Measurements from ENCODE around the gene RDH14. TPM values are rescaled to one million over a fixed set of nuclear protein-coding genes. Genes with fewer than 3 reads are reported as not detected.

RDH14 gene
- total and polyA plus RNA-seq, 2 experiments from 2014 or later, result 38.1 to 40.6 TPM

DNA sequence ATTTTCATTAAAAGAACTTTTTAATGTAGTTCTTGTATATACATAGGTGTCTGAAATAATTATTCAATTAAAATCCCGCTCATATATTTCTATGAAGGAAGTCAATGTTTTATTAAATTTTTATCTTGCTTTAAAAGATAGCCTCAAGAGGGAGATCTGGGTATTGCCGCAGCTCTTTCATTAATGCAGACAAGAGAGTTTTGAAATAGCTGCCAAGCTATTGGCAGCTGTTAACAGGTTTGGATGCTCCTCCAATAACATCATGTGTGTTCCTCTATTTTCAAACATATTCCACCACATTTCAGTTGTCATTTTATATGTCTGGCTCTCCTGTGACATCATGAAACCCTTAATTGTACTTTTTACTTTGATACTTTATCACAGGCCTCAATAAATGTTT lies 41.8 kb upstream of the RDH14 start (continued):
- TF ChIP-seq, protein P1, sequence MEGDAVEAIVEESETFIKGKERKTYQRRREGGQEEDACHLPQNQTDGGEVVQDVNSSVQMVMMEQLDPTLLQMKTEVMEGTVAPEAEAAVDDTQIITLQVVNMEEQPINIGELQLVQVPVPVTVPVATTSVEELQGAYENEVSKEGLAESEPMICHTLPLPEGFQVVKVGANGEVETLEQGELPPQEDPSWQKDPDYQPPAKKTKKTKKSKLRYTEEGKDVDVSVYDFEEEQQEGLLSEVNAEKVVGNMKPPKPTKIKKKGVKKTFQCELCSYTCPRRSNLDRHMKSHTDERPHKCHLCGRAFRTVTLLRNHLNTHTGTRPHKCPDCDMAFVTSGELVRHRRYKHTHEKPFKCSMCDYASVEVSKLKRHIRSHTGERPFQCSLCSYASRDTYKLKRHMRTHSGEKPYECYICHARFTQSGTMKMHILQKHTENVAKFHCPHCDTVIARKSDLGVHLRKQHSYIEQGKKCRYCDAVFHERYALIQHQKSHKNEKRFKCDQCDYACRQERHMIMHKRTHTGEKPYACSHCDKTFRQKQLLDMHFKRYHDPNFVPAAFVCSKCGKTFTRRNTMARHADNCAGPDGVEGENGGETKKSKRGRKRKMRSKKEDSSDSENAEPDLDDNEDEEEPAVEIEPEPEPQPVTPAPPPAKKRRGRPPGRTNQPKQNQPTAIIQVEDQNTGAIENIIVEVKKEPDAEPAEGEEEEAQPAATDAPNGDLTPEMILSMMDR (conservative IDR thresholded peaks at IDR 0.05; ENCODE audit: low read depth in 2 of 2), result no peak; a peak in 1 of 4 replicates
- no peak for TF ChIP-seq EZH2phosphoT487 (IDR thresholded peaks at IDR 0.05; ENCODE audit: unreplicated experiment)
- TF ChIP-seq ZNF114 (CRISPR knock-in tag; IDR thresholded peaks at IDR 0.05), result no peak
- no peak for TF ChIP-seq STAT1 (IDR thresholded peaks at IDR 0.05; ENCODE audit: unreplicated experiment)
- no peak for TF ChIP-seq CREB1 (CRISPR knock-in tag; IDR thresholded peaks at IDR 0.05; ENCODE audit: low read depth)
- TF ChIP-seq ZNF331 (CRISPR knock-in tag; IDR thresholded peaks at IDR 0.05; ENCODE audit: low read depth), result no peak

DNA sequence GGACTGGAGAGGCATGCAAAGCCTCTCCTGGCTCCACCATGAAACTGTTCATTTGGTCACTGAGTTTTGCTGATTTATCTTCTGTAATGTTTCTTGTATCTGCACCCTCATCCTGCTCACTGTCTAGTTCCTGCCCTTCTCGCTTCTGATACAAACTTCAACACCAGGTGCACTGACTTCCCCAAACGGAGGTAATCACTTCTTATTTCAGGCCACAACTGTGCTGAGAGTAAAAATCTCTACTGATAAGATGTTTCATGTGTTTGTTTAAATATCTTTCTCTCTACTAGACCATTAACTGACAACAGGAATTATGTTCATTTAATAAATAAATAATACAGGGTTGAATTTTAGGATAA lies 39.8 kb upstream of the RDH14 start:
- Histone ChIP-seq H3K4me2 (no peak overlapping the region), H3K4me1 (ENCODE audit: insufficient read depth) (no peaks in the 10 kb centered on the region; the same call in 1 of the 2 replicates), H3K27ac (ENCODE audit: low read depth) (no peak overlapping the region), H2AFZ (no peak overlapping the region), H3K9me2 (ENCODE audit: insufficient read depth) (0 out of 2 replicates have a peak, but pooled peaks cover 8% of the 10 kb centered on the region), H4K20me1 (replicated peaks; ENCODE audit: insufficient read depth) (no peaks in the 10 kb centered on the region; the same call in 1 of the 2 replicates), H3F3A (replicated peaks; ENCODE audit: low read depth) (no peaks in the 10 kb centered on the region), H3K27me3 (ENCODE audit: insufficient read depth) (no peaks in the 10 kb centered on the region), H3K4me3 (no peak overlapping the region), H3K36me3 (ENCODE audit: insufficient read depth) (no peaks in the 10 kb centered on the region), H3K79me2 (replicated peaks; ENCODE audit: insufficient read depth) (no peaks in the 10 kb centered on the region)
- no peaks in the 10 kb centered on the region for H3K4me1 Mint-ChIP-seq
- no peaks in the 10 kb centered on the region for H3K27me3 Mint-ChIP-seq (ENCODE audit: insufficient read depth, low read depth, poor library complexity)
- DNase-seq (ENCODE audit: low spot score), result no peak
- no peak for ATAC-seq
- H3K9me3 Mint-ChIP-seq, result no peaks in the 10 kb centered on the region
- TF ChIP-seq POLR2AphosphoS5 (IDR thresholded peaks at IDR 0.05; ENCODE audit: low read depth) (no peak), ETS1 (IDR thresholded peaks at IDR 0.05) (no peak)
- H3K4me3 Mint-ChIP-seq, result no peak overlapping the region
- H3K36me3 Mint-ChIP-seq (ENCODE audit: low read depth), result no peaks in the 10 kb centered on the region
- H3K27ac Mint-ChIP-seq, result no peak overlapping the region

GRCh38 chr2:18599509-18600254 lies 39.2 kb upstream of the RDH14 start:
- H3K9me3 Mint-ChIP-seq, result no peaks in the 10 kb centered on the region
- Histone ChIP-seq H3K79me2 (replicated peaks; ENCODE audit: insufficient read depth) (no peaks in the 10 kb centered on the region), H3K27ac (ENCODE audit: low read depth) (no peak overlapping the region), H3K4me2 (no peak overlapping the region), H2AFZ (no peak overlapping the region), H3K9me2 (ENCODE audit: insufficient read depth) (0 out of 2 replicates have a peak, but pooled peaks cover 8% of the 10 kb centered on the region), H4K20me1 (replicated peaks; ENCODE audit: insufficient read depth) (no peaks in the 10 kb centered on the region; the same call in 1 of the 2 replicates), H3K4me1 (ENCODE audit: insufficient read depth) (no peaks in the 10 kb centered on the region), H3K36me3 (ENCODE audit: insufficient read depth) (no peaks in the 10 kb centered on the region), H3K27me3 (ENCODE audit: insufficient read depth) (no peaks in the 10 kb centered on the region), H3K4me3 (no peak overlapping the region), H3F3A (replicated peaks; ENCODE audit: low read depth) (no peaks in the 10 kb centered on the region)
- TF ChIP-seq EZH2 (IDR thresholded peaks at IDR 0.05; ENCODE audit: low read depth, unreplicated experiment), result no peak
- TF ChIP-seq JUNB (IDR thresholded peaks at IDR 0.05; ENCODE audit: unreplicated experiment), result no peak
- TF ChIP-seq, protein P2, sequence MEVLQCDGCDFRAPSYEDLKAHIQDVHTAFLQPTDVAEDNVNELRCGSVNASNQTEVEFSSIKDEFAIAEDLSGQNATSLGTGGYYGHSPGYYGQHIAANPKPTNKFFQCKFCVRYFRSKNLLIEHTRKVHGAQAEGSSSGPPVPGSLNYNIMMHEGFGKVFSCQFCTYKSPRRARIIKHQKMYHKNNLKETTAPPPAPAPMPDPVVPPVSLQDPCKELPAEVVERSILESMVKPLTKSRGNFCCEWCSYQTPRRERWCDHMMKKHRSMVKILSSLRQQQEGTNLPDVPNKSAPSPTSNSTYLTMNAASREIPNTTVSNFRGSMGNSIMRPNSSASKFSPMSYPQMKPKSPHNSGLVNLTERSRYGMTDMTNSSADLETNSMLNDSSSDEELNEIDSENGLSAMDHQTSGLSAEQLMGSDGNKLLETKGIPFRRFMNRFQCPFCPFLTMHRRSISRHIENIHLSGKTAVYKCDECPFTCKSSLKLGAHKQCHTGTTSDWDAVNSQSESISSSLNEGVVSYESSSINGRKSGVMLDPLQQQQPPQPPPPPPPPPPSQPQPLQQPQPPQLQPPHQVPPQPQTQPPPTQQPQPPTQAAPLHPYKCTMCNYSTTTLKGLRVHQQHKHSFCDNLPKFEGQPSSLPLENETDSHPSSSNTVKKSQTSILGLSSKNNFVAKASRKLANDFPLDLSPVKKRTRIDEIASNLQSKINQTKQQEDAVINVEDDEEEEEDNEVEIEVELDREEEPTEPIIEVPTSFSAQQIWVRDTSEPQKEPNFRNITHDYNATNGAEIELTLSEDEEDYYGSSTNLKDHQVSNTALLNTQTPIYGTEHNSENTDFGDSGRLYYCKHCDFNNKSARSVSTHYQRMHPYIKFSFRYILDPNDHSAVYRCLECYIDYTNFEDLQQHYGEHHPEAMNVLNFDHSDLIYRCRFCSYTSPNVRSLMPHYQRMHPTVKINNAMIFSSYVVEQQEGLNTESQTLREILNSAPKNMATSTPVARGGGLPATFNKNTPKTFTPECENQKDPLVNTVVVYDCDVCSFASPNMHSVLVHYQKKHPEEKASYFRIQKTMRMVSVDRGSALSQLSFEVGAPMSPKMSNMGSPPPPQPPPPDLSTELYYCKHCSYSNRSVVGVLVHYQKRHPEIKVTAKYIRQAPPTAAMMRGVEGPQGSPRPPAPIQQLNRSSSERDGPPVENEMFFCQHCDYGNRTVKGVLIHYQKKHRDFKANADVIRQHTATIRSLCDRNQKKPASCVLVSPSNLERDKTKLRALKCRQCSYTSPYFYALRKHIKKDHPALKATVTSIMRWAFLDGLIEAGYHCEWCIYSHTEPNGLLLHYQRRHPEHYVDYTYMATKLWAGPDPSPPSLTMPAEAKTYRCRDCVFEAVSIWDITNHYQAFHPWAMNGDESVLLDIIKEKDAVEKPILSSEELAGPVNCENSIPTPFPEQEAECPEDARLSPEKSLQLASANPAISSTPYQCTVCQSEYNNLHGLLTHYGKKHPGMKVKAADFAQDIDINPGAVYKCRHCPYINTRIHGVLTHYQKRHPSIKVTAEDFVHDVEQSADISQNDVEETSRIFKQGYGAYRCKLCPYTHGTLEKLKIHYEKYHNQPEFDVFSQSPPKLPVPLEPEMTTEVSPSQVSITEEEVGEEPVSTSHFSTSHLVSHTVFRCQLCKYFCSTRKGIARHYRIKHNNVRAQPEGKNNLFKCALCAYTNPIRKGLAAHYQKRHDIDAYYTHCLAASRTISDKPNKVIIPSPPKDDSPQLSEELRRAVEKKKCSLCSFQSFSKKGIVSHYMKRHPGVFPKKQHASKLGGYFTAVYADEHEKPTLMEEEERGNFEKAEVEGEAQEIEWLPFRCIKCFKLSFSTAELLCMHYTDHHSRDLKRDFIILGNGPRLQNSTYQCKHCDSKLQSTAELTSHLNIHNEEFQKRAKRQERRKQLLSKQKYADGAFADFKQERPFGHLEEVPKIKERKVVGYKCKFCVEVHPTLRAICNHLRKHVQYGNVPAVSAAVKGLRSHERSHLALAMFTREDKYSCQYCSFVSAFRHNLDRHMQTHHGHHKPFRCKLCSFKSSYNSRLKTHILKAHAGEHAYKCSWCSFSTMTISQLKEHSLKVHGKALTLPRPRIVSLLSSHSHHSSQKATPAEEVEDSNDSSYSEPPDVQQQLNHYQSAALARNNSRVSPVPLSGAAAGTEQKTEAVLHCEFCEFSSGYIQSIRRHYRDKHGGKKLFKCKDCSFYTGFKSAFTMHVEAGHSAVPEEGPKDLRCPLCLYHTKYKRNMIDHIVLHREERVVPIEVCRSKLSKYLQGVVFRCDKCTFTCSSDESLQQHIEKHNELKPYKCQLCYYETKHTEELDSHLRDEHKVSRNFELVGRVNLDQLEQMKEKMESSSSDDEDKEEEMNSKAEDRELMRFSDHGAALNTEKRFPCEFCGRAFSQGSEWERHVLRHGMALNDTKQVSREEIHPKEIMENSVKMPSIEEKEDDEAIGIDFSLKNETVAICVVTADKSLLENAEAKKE (CRISPR knock-in tag; IDR thresholded peaks at IDR 0.05), result no peak
- no peak for TF ChIP-seq STAT1 (IDR thresholded peaks at IDR 0.05; ENCODE audit: unreplicated experiment)
- no peaks in the 10 kb centered on the region for H3K4me1 Mint-ChIP-seq
- H3K36me3 Mint-ChIP-seq (ENCODE audit: low read depth), result no peaks in the 10 kb centered on the region
- no peak for ATAC-seq
- no peaks in the 10 kb centered on the region for H3K27me3 Mint-ChIP-seq (ENCODE audit: insufficient read depth, low read depth, poor library complexity)
- no peak overlapping the region for H3K4me3 Mint-ChIP-seq
- H3K27ac Mint-ChIP-seq, result no peak overlapping the region
- DNase-seq (ENCODE audit: low spot score), result no peak
